Hindlimb muscle (tissue), 1 donor: ENCODE results near the gene LRRD1. TPM values are rescaled to one million over a fixed set of nuclear protein-coding genes. Genes with fewer than 3 reads are reported as not detected.
"Not testable (repeated sequence)": the region's sequence is repeated elsewhere in the genome, so short reads cannot be mapped to it uniquely, and the experiment has no call there.

Source experiments
- DNase-seq: peaks from one replicate; pipeline ENCODE4 v3.0.0-alpha.2; 2013
- polyA plus RNA-seq: library from polyadenylated mRNA; unstranded; fragments of 120-200 nt; gene quantifications from one replicate; pipeline ENCODE4 v1.2.1, GENCODE V29; 2013; ENCODE audit not compliant: insufficient read length

The LRRD1 gene
- polyA plus RNA-seq, 1 donor: 0.75 TPM

GRCh38 chr7:92137557-92137956 is 41.4 kb downstream of the LRRD1 start:
- no peak for DNase-seq

GRCh38 chr7:92135052-92135889 is 43.7 kb downstream of the LRRD1 start:
- no peak for DNase-seq

GRCh38 chr7:92134271-92135051 is 44.5 kb downstream of the LRRD1 start, which contains the start of gene CYP51A1:
CYP51A1 (minus strand) TSS chr7:92134477; CDS start chr7:92134364, 113 bp downstream.
- peak; percentile 97 for DNase-seq

DNA sequence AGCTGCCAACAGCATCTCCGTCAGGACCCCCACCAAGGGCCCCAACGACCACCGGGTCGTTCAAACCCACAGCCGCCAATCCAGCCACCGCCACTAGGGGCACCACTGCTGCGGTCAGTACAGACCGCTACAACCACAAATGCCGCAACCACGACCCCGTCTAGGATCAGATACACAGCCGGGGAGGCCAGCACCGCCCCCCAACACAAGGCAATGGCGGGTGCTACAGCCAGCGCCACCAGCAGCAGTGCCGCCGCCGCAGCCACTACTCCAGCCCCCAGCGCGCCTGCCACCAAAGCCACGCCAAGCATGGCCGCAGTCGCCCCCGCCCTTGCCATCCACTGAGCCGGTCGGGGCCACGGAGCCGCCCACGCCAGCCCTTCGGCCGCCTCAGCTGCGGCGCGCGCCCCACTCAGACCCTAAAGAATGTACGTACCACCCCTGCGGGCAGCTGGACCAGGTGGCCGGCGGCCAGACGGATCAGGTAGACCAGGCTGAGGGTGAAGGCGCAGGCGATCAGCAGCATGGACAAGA is 45.1 kb downstream of the LRRD1 start:
- peak; percentile 67 for DNase-seq

- no peak for DNase-seq
These were observed 45.7 kb downstream of the LRRD1 start for GRCh38 chr7:92133133-92133736.

- no peak for DNase-seq
These were observed 47.1 kb downstream of the LRRD1 start for GRCh38 chr7:92131764-92132330.

- no peak for DNase-seq
These were observed 47.8 kb downstream of the LRRD1 start for GRCh38 chr7:92131093-92131492.

GRCh38 chr7:92121681-92122080 is 57.3 kb downstream of the LRRD1 start:
- no peak for DNase-seq

DNA sequence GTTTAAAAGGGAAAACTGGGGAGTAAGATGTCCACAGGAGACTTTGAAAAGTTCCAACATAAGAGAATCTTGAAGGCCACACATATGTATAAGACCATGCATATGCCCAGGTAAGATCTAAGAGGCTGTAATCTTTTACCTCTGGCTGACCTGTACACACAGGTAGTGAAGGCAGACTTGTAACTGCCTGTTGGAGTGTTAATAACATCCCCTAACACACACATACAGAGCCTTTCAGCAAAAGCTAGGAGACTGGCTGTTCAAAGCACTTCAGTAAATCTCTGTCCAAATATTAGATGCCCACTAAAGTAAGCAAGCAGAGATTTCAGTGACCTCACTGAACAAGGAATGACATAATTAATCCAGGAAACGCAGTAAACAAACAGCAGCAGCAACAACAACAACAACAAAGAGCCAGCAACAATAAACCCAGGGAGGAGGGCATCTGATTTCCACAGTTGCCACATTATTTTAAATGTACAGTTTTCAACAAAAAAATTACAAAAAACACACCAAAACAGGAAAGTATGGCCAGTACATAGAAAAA is 59.7 kb downstream of the LRRD1 start:
- DNase-seq: no peak

DNA sequence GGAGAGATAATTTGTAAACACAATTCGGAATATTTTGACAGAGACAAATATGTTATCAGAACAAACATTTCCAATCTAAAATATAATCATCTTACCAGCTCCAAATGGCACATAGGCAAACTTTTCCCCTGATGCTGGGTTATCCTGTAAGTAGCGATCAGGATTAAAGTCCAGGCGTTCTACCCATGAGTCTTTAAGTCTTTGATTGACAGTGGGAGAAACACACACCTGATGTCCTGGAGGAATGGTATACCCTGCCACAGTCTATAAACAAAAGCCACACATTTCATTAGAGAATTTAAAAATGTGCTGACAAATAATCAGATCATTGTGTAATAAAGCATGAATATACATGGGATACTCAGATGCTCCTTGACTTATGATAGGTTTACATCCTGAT is 62.0 kb downstream of the LRRD1 start:
- no peak for DNase-seq

DNA sequence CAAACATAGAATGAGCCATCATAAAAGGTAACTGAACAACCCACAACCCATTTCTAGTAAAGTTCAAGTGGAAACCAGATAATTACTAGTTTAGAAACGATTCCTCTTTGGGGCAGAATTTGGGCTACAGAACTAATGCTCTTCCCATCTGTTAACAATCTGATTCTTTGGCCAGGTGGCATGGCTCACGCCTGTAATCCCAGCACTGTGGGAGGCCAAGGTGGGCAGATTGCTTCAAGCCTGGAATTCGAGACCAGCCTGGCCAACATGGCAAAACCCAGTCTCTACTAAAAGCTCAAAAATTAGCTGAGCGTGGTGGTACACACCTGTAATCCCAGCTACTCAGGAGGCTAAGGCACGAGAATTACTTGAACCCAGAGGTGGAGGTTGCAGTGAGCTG is 63.1 kb downstream of the LRRD1 start:
- no peak for DNase-seq

GRCh38 chr7:92110857-92111256 is 68.1 kb downstream of the LRRD1 start:
- no peak for DNase-seq

- no peak for DNase-seq
These were observed 70.1 kb downstream of the LRRD1 start for GRCh38 chr7:92108821-92109220.

DNA sequence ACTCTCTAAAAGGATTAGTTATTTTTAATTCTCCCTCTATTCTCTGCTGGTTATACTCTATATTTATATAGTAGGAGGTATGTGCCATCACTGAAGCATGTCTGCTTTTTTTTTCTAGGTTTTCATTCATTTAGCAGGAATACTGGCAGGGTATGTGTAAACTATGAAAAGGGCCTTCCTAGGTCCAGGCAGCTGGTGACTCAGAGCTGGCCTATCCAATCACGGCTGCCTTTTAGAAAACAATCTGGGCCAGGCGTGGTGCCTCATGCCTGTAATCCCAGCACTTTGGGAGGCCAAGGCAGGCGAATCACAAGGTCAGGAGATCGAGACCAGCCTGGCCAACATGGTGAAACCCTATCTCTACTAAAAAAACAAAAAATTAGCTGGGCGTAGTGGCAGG is 76.1 kb downstream of the LRRD1 start:
- not testable (repeated sequence) for DNase-seq

DNA sequence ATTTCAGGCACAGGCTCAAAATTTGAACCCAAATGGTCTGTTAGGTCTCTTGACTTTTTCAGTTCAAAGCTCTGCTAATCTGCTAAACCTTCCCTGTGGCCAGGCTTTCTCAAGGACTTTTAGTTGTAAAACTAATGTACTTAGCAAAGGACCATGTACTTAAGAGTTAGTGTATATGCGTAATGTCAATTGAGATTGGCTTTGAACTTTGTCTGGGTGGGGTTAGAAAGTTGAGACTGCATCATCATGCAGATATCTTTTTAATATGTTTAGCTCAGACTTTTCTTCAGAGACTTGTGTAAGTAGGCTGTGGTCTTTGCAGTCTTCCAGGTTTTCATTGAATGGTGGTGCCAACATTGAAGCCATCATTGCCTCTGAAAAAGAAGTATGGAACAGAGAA is 78.4 kb downstream of the LRRD1 start:
- no peak for DNase-seq

DNA sequence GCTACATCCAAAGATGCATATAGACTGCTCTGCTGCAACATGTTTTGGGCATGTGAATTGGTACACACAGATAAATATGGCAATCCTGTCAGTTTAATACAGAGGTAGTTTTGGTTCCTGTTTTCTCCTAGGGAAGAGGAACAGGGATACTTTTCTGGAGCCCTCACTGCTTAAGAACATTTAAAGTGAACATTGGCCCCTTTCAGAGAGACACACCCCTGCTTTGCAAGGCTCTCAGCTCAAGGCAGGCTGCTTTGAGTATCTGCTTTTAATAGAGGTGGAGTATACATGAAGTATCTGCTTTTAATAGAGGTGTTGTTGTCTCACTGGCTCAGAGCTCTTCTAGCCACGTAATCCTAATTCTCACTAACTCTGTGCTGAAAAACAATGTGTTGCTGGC is 83.6 kb downstream of the LRRD1 start:
- no peak for DNase-seq

Other genes starting within 250 kb of the LRRD1 start
- gene AKAP9, start 238.3 kb downstream of the LRRD1 start, polyA plus RNA-seq: 75.6 TPM
- 31.5 TPM for gene CYP51A1, start 44.7 kb downstream of the LRRD1 start, polyA plus RNA-seq
- 22.8 TPM for gene KRIT1, start 66.8 kb upstream of the LRRD1 start, polyA plus RNA-seq
- gene ANKIB1, start 66.8 kb upstream of the LRRD1 start, polyA plus RNA-seq: 22.6 TPM